Measurements from ENCODE around the gene CHAC1.

CHAC1 gene

GRCh38 chr15:40943764-40944365 lies 9.4 kb upstream of the CHAC1 start:
- H3K4me1 ChIP-seq = peaks cover 7% of the 10 kb centered on the region
- H3K27me3 ChIP-seq = no peaks in the 10 kb centered on the region
- no peak for DNase-seq
- no peaks in the 10 kb centered on the region for H3K9me3 ChIP-seq
- no peaks in the 10 kb centered on the region for H3K36me3 ChIP-seq
- no peak for TF ChIP-seq CTCF (IDR thresholded peaks at IDR 0.05; ENCODE audit: low read depth, low read length)
- no peak overlapping the region for H3K4me3 ChIP-seq (ENCODE audit: low read depth, low read length)

- no peak for DNase-seq
- Histone ChIP-seq H3K4me1 (peaks cover 7% of the 10 kb centered on the region), H3K9me3 (no peaks in the 10 kb centered on the region), H3K27me3 (no peaks in the 10 kb centered on the region), H3K36me3 (no peaks in the 10 kb centered on the region), H3K4me3 (ENCODE audit: low read depth, low read length) (no peak overlapping the region)
- no peak for TF ChIP-seq CTCF (IDR thresholded peaks at IDR 0.05; ENCODE audit: low read depth, low read length)
Observed at GRCh38 chr15:40944510-40945296, 8.6 kb upstream of the CHAC1 start.

GRCh38 chr15:40948706-40949473 lies 4.4 kb upstream of the CHAC1 start:
- H3K4me1 ChIP-seq = no peaks in the 10 kb centered on the region; the same call in 1 of the 2 replicates
- H3K27me3 ChIP-seq = no peaks in the 10 kb centered on the region
- no peaks in the 10 kb centered on the region for H3K36me3 ChIP-seq
- TF ChIP-seq CTCF (IDR thresholded peaks at IDR 0.05; ENCODE audit: low read depth, low read length) = no peak
- H3K4me3 ChIP-seq (ENCODE audit: low read depth, low read length) = no peak overlapping the region
- H3K9me3 ChIP-seq = no peaks in the 10 kb centered on the region
- DNase-seq = no peak

GRCh38 chr15:40949756-40950207 lies 3.5 kb upstream of the CHAC1 start:
- no peak for DNase-seq
- no peaks in the 10 kb centered on the region for H3K27me3 ChIP-seq
- H3K36me3 ChIP-seq = no peaks in the 10 kb centered on the region
- H3K9me3 ChIP-seq = no peaks in the 10 kb centered on the region
- H3K4me3 ChIP-seq (ENCODE audit: low read depth, low read length) = no peak overlapping the region
- TF ChIP-seq CTCF (IDR thresholded peaks at IDR 0.05; ENCODE audit: low read depth, low read length) = no peak
- H3K4me1 ChIP-seq = no peaks in the 10 kb centered on the region; the same call in 1 of the 2 replicates

GRCh38 chr15:40951764-40952163 lies 1.5 kb upstream of the CHAC1 start:
- Histone ChIP-seq H3K9me3 (no peaks in the 10 kb centered on the region), H3K4me1 (no peaks in the 10 kb centered on the region; the same call in none of the 2 replicates), H3K27me3 (no peaks in the 10 kb centered on the region), H3K36me3 (no peaks in the 10 kb centered on the region), H3K4me3 (ENCODE audit: low read depth, low read length) (no peak overlapping the region)
- no peak for TF ChIP-seq CTCF (IDR thresholded peaks at IDR 0.05; ENCODE audit: low read depth, low read length)
- no peak for DNase-seq

Measured in BE2C (cell line).